Vagina (tissue), 2 donors: ENCODE measurements around the gene TMEM141. TPM values are rescaled to one million over a fixed set of nuclear protein-coding genes. Genes with fewer than 3 reads are reported as not detected.
A peak's percentile ranks its signal among the peaks of the same experiment; 100 is the strongest.

Source experiments
- DNase-seq, 2 donors: peaks; one replicate each; pipeline ENCODE4 v3.0.0-alpha.2; 2017; ENCODE audit errors: extremely low spot score in 2 of 2
- H3K27ac ChIP-seq: fragments of 200-600 bp; sonication (generic); one replicate; pipeline ENCODE4 v1.5.1; 2019
- H3K27me3 ChIP-seq: fragments of 200-600 bp; sonication (generic); one replicate; pipeline ENCODE4 v1.5.1; 2019
- H3K36me3 ChIP-seq, 2 donors: fragments of 200-600 bp; sonication (generic); one replicate each; pipeline ENCODE4 v1.5.1; 2017 to 2019
- H3K4me1 ChIP-seq: fragments of 200-600 bp; sonication (generic); one replicate; pipeline ENCODE4 v1.5.1; 2019
- H3K4me3 ChIP-seq, 2 donors: fragments of 200-600 bp; sonication (generic); 1 replicate in 1 of 2; 2 replicates in 1 of 2; pipeline ENCODE4 v1.5.1; 2016 to 2019
- H3K9me3 ChIP-seq: fragments of 200-600 bp; sonication (generic); one replicate; pipeline ENCODE4 v1.5.1; 2019
- POLR2A ChIP-seq, 2 donors: fragments of 450-650 bp; IDR thresholded peaks; one replicate each; pipeline ENCODE4 v1.6.1; 2017; ENCODE audit warnings: antibody characterized with exemption in 2 of 2, mild to moderate bottlenecking in 2 of 2, moderate library complexity in 2 of 2
- POLR2AphosphoS5 ChIP-seq, 2 donors: sonication (generic); formaldehyde crosslinking; IDR thresholded peaks; one replicate each; pipeline ENCODE4 v1.9.0; 2017; ENCODE audit warnings: antibody characterized with exemption in 2 of 2, mild to moderate bottlenecking in 2 of 2, low read depth in 1 of 2; ENCODE audit not compliant: insufficient read depth in 1 of 2
- intact Hi-C: fragments of 100-400 bp; cut with DNase I; formaldehyde crosslinking; loops from one replicate; pipeline ENCODE4 v1.15.1; 2023
- total RNA-seq: library from RNA; depleted of rRNA; stranded (reverse); fragments of >200 nt; gene quantifications from one replicate; pipeline ENCODE4 v1.2.3, GENCODE V29; 2016
- TF ChIP-seq, protein P1 (sequence below), 3 experiments: fragments of 450-650 bp in 2 of 3; fragments of 200-600 bp in 1 of 3; sonication (generic) in 1 of 3; IDR thresholded peaks; one replicate each; pipeline ENCODE4 v1.5.1; 2017 to 2019; ENCODE audit warnings: antibody characterized with exemption in 3 of 3, mild to moderate bottlenecking in 2 of 3, moderate library complexity in 2 of 3

The TMEM141 gene
- total RNA-seq, 1 donor from 2014 or later, result 64.1 TPM

DNA sequence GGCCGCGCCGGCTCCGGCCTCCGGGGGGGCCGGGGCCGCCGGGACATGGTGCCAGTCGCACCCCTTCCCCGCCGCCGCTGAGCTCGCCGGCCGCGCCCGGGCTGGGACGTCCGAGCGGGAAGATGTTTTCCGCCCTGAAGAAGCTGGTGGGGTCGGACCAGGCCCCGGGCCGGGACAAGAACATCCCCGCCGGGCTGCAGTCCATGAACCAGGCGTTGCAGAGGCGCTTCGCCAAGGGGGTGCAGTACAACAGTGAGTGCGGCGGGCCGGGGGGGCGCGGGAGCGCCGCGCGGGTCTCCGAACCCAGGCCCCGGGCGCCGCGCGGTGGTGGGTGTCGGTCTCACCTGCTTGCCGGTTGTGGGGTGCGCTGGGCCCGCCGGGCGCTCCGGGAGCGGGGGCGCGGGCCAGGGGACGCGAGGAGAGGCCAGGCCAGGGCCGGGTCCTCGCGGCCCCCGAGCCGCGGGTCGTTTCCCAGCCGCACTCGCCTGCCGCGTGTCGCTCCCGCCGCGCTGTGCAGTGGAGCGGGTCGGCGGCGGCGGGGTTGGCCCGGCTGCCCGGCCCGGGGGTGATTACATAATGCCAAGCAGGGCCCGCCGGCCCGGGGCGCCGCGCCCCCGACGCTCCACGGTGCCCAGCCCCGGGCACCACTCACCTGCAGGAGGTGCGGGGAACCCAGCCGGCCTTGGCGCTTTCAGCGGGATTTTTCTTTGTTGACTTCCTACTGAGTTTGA, 17.1 kb downstream of the TMEM141 start:
- H3K4me3 ChIP-seq, result peak overlapping the region; percentile 92 to 95
- intact Hi-C loops, result no loop called here
- H3K27ac ChIP-seq, result peak overlapping the region; percentile 82
- no peak for DNase-seq
- peaks cover 0 to 3% of the 10 kb centered on the region in 2 donors for H3K36me3 ChIP-seq
- peaks cover 52% of the 10 kb centered on the region for H3K4me1 ChIP-seq
- no peak for TF ChIP-seq POLR2AphosphoS5 (IDR thresholded peaks at IDR 0.05; ENCODE audit: insufficient read depth in 1 of 2, low read depth in 1 of 2)
- TF ChIP-seq POLR2A (IDR thresholded peaks at IDR 0.05), result no peak
- TF ChIP-seq, protein P1, sequence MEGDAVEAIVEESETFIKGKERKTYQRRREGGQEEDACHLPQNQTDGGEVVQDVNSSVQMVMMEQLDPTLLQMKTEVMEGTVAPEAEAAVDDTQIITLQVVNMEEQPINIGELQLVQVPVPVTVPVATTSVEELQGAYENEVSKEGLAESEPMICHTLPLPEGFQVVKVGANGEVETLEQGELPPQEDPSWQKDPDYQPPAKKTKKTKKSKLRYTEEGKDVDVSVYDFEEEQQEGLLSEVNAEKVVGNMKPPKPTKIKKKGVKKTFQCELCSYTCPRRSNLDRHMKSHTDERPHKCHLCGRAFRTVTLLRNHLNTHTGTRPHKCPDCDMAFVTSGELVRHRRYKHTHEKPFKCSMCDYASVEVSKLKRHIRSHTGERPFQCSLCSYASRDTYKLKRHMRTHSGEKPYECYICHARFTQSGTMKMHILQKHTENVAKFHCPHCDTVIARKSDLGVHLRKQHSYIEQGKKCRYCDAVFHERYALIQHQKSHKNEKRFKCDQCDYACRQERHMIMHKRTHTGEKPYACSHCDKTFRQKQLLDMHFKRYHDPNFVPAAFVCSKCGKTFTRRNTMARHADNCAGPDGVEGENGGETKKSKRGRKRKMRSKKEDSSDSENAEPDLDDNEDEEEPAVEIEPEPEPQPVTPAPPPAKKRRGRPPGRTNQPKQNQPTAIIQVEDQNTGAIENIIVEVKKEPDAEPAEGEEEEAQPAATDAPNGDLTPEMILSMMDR (IDR thresholded peaks at IDR 0.05), result no peak
- no peaks in the 10 kb centered on the region for H3K27me3 ChIP-seq
- H3K9me3 ChIP-seq, result no peaks in the 10 kb centered on the region

DNA sequence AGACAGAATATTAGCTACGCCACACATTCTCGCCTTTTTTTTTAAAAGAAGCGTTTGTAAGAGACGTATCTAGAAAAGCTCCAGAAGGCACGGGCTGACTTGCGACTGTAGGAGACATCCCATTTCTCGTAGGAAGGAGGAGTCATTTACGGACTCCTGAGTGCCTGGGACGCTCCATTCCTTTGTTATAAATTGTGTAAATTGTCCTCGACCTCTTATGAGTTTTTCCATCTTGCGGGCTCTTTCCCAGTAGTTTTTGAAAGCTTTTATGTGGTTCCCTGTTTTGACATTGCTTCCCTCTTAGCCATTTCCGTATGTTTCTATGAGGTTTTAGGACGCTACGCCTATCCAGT, 17.6 kb downstream of the TMEM141 start:
- DNase-seq, result no peak
- Histone ChIP-seq H3K9me3 (no peaks in the 10 kb centered on the region), H3K36me3 (peaks cover 0 to 3% of the 10 kb centered on the region in 2 donors), H3K27ac (peak overlapping the region; percentile 82), H3K27me3 (no peaks in the 10 kb centered on the region), H3K4me3 (peak overlapping the region; percentile 92 to 95), H3K4me1 (peaks cover 52% of the 10 kb centered on the region)
- TF ChIP-seq, protein P1 (IDR thresholded peaks at IDR 0.05), result no peak
- TF ChIP-seq POLR2A (IDR thresholded peaks at IDR 0.05) (no peak), POLR2AphosphoS5 (IDR thresholded peaks at IDR 0.05; ENCODE audit: insufficient read depth in 1 of 2, low read depth in 1 of 2) (no peak)
- intact Hi-C loops, result no loop called here

DNA sequence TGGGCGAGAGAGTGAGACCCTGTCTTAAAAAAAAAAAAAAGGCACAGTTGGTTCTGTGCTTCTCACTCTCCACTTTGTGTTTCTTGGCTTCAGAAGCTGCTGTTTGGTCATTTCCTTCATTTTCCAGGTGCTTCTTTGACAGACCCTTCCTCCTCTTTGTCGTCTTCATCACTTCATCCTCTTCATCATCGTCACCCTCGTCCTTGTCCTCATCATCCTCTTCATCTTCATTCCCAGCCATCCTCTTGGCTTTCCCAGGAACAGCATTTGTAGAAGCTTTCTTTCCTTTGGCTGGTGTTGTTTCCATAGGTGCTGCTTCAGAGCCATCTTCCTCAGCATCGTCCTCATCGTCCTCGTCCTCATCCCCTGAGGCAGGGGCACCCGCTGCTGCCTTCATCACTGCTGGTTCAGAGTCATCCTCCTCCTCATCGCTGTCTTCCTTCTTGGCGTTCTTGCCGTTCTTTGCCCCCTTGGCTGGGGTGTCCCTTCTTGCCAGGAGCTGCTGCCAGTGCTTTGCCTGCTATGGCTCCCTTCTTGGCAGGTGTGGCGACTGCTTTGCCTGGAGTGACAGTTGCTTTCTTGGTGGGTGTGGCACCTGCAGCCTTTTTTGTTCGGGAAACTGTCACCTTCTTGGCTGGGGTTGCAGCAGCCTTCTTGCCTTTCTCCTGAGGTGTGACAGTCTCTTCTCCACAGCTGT, 23.7 kb downstream of the TMEM141 start:
- H3K4me1 ChIP-seq, result peaks cover 23% of the 10 kb centered on the region
- H3K36me3 ChIP-seq, result peaks cover 0 to 3% of the 10 kb centered on the region in 2 donors

DNA sequence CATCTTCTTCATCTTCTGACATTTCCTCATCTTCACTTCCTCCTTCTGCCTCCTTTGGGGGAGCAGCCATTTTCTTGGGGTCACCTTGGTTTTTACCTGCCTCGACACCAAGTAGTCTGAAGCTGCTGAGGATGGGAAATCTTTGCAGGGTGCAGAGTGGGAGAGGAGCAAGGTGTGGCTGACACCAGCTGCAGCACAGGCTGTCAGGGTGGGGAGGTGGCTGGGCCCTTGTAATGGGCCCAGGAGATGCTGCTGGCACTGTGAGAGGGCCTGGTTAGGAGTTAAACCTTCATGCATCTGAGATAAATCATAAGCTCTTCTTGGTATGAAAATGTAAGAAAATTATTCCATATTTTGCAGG, 24.3 kb downstream of the TMEM141 start:
- Histone ChIP-seq H3K9me3 (no peaks in the 10 kb centered on the region), H3K36me3 (peaks cover 0 to 3% of the 10 kb centered on the region in 2 donors), H3K4me3 (no peak overlapping the region), H3K4me1 (peaks cover 18% of the 10 kb centered on the region), H3K27me3 (no peaks in the 10 kb centered on the region), H3K27ac (no peak overlapping the region)
- TF ChIP-seq, protein P1 (IDR thresholded peaks at IDR 0.05), result no peak
- TF ChIP-seq POLR2AphosphoS5 (IDR thresholded peaks at IDR 0.05; ENCODE audit: insufficient read depth in 1 of 2, low read depth in 1 of 2), result no peak
- no peak for TF ChIP-seq POLR2A (IDR thresholded peaks at IDR 0.05)
- no peak for DNase-seq
- intact Hi-C loops, result no loop called here

More for the DNA sequence above, 23.7 kb downstream of the TMEM141 start:
- H3K27me3 ChIP-seq, result no peaks in the 10 kb centered on the region
- no peak for DNase-seq
- TF ChIP-seq, protein P1 (IDR thresholded peaks at IDR 0.05), result no peak
- TF ChIP-seq POLR2A (IDR thresholded peaks at IDR 0.05) (no peak), POLR2AphosphoS5 (IDR thresholded peaks at IDR 0.05; ENCODE audit: insufficient read depth in 1 of 2, low read depth in 1 of 2) (no peak)
- no peak overlapping the region for H3K27ac ChIP-seq
- intact Hi-C loops, result no loop called here
- H3K9me3 ChIP-seq, result no peaks in the 10 kb centered on the region
- H3K4me3 ChIP-seq, result no peak overlapping the region
